HG02970 (cell line): Measurements from ENCODE around the gene ABCD3.
A peak's percentile ranks its signal among the peaks of the same experiment; 100 is the strongest.
"Not testable (repeated sequence)": the region's sequence is repeated elsewhere in the genome, so short reads cannot be mapped to it uniquely, and the experiment has no call there.

Source experiments
- ATAC-seq: cut with Tn5 transposase; IDR thresholded peaks from one replicate; pipeline ENCODE4 v1.9.1; 2021; ENCODE audit warnings: mild to moderate bottlenecking, moderate library complexity, moderate number of reproducible peaks; ENCODE audit not compliant: unreplicated experiment, low FRiP score

ABCD3 gene

GRCh38 chr1:94417978-94418663 lies at the start of gene ABCD3:
Gene ABCD3, plus strand, starts transcription at chr1:94418389. Its CDS starts 90 bp downstream, at chr1:94418479.
- peak; percentile 99 for ATAC-seq

DNA sequence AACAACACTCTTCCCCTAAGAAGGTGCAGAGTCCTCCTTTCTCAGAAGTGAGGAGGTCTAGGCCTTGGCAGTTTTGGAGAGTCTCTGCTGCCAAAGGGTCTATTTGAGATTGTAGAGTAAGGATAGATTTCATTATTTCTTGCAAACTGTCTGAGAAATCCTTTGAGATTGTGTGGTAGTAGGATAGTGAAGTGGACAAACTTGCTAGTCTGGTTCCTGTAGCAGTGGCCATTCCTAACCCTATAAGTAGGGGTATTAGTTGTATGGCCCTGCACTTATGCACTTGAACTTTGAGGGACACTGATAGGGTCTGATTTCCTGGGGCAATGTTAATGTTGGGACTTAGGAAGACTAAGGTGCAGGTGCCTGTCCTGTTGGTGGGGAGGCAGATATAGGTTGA lies 45.4 kb upstream of the ABCD3 start:
- ATAC-seq: not testable (repeated sequence)

DNA sequence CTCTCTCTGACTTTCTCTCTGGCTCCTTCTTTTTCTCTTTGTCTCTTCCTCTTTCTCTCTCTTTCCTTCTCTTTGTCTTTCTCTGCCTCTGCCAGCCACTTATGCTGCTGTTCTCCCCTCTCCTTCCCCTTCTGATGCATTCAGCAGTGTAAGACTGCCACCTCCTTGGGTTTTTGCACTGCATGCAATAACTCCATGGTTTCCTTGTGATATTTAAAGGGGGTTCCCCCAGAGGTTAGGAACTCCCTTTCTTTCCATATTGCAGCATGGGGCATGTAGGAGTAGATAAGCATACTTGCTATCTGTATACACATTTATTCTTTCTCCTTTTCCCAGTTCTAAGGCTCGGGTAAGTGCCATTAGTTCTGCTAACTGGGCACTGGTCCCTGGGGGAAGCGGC lies 44.9 kb upstream of the ABCD3 start:
- ATAC-seq: not testable (repeated sequence)

- ATAC-seq: not testable (repeated sequence)
Observed at GRCh38 chr1:94375666-94376065, 42.5 kb upstream of the ABCD3 start.

- not testable (repeated sequence) for ATAC-seq
Observed at GRCh38 chr1:94378493-94378892, 39.7 kb upstream of the ABCD3 start.

GRCh38 chr1:94379615-94380014 lies 38.6 kb upstream of the ABCD3 start:
- ATAC-seq: no peak

- ATAC-seq: no peak
Observed at GRCh38 chr1:94382201-94382600, 36.0 kb upstream of the ABCD3 start.

- ATAC-seq: peak; percentile 67
Observed at GRCh38 chr1:94383966-94384408, 34.2 kb upstream of the ABCD3 start.

GRCh38 chr1:94384485-94385265 lies 33.5 kb upstream of the ABCD3 start:
- ATAC-seq: no peak

DNA sequence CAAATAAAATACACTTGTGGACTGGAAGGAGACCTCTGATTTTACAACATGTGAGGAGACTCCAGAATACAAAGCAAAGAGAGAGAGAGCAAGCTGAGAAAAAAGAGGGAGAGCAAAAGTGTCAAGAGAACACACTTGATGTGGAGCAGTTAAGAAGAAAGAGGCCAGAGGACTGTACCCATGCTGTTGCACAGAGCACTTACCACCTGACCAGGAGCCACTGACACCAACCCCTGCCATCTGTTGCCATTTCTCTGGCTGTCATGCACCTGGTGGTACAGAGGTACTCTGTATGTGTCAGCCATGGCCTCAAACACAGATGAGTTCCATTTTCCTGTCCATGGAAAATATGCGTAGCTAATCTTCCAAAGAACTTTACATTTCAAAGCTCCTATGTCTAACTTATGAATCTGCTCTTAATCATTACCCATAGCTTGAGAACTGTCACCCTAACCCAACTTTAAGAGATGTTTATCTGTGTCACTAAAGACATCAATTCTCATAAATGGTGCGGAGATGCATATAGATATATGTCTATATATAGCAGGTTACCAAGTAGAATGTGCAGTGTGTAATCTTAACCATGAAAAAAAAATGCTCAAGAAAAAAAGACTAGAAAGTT lies 32.8 kb upstream of the ABCD3 start:
- ATAC-seq: no peak

DNA sequence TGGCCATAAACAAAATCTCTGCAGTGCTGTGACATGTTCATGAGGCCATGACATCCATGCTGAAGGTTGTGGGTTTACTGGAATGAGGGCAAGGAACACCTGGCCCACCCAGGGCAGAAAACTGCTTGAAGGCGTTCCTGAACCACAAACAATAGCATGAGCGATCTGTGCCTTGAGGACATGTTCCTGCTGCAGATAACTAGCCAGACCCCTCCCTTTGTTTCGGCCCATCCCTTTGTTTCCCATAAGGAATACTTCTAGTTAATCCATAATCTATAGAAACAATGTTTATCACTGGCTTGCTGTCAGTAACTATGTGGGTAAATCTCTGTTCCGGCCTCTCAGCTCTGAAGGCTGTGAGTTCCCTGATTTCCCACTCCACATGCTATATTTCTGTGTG lies 28.9 kb upstream of the ABCD3 start:
- ATAC-seq: no peak

- no peak for ATAC-seq
Observed at GRCh38 chr1:94394247-94394646, 23.9 kb upstream of the ABCD3 start.

DNA sequence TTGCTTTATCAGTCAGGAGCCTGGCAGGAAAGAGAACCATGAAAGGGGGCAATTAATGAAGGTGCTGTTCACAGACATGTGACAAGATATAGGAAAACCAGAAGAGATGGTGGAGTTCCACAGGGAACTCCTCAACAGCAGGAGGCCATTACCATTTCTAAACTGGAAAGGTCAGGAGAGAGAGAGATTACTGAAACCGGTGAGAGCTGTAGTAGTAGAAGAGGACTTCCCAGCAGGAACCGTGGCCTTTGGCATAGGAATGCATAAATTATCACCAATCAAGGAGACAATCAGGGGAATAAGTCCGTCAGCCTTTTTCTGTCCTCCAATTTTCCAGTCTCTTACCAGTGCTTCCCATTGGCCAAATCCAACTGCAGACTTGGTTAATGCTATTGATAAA lies 23.0 kb upstream of the ABCD3 start:
- ATAC-seq: no peak

DNA sequence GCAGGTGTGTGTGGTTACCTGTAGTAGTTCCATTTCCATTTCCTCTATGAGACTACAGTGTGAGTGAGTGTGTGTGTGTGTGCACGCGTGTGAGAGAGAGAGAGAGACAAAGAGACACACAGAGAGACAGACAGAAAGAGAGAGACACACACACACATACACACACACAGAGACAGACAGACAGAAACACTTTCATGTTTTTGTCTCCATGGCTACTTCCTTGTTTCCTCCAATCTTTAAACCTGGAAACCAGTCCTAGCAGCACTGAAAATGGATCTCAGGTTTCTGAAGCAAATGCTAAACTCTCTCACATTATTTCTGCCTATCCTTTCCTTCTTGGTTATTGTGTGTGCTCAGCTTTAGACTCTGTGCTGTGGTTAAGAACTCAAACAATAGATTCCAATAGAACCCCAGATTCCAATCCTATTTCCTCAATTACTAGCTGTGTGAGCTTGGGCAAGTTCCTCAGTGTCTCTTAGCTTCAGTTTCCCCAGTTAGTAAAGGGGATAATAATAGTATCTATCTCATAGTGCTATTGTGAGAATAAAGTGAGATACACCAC lies 22.4 kb upstream of the ABCD3 start:
- no peak for ATAC-seq

- no peak for ATAC-seq
Observed at GRCh38 chr1:94396356-94397010, 21.7 kb upstream of the ABCD3 start.

GRCh38 chr1:94398356-94398755 lies 19.8 kb upstream of the ABCD3 start:
- no peak for ATAC-seq

GRCh38 chr1:94399453-94399852 lies 18.7 kb upstream of the ABCD3 start:
- ATAC-seq: no peak

DNA sequence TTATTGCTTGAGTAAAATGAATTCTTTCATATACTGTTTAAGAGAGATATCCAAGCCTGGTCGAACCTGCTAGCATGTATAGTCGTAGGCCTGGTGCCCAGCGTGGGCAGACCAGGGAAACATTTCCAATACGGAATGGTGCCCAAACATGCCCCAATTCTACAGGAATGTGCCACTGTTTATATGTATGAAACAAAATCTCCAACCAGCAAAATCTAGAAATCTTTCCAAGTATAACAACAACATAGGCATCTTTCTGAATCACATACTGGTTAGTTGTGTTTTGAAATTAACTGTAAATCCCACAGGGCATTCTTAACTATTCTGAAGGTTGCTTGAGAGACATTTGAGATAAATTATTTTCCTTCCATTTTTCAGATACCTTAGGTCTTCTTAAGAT lies 17.0 kb upstream of the ABCD3 start:
- ATAC-seq: no peak

- ATAC-seq: no peak
Observed at GRCh38 chr1:94406446-94406845, 11.7 kb upstream of the ABCD3 start.

- ATAC-seq: no peak
Observed at GRCh38 chr1:94408104-94408830, 9.9 kb upstream of the ABCD3 start.
